GM21367 (cell line): Measurements from ENCODE around the gene TXNDC17.
"Not testable (repeated sequence)": the region's sequence is repeated elsewhere in the genome, so short reads cannot be mapped to it uniquely, and the experiment has no call there.

Experiments used
- ATAC-seq: cut with Tn5 transposase; IDR thresholded peaks from one replicate; pipeline ENCODE4 v1.9.1; 2021; ENCODE audit not compliant: unreplicated experiment

The TXNDC17 gene

GRCh38 chr17:6660101-6660500, 19.2 kb downstream of the TXNDC17 start:
- no peak for ATAC-seq

- ATAC-seq = no peak
These were observed 20.1 kb downstream of the TXNDC17 start for GRCh38 chr17:6660805-6661463.

- ATAC-seq = no peak
These were observed 20.6 kb downstream of the TXNDC17 start for GRCh38 chr17:6661464-6661848.

DNA sequence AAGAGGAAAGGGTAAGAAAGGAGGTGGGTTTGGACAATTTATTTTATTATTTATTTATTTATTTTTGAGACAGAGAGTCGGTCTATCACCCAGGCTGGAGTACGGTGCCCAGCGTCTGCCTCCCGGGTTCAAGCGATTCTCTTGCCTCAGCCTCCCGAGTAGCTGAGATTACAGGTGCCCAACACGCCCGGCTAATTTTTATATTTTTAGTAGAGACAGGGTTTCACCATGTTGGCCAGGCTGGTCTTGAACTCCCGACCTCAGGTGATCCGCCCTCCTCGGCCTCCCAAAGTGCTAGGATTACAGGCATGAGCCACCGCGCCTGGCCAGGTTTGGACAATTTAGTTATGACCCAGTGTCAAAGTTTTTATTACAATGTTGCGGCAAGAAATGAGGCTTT, 22.3 kb downstream of the TXNDC17 start:
- ATAC-seq = not testable (repeated sequence)

- no peak for ATAC-seq
These were observed 25.2 kb downstream of the TXNDC17 start for GRCh38 chr17:6666077-6666521.

DNA sequence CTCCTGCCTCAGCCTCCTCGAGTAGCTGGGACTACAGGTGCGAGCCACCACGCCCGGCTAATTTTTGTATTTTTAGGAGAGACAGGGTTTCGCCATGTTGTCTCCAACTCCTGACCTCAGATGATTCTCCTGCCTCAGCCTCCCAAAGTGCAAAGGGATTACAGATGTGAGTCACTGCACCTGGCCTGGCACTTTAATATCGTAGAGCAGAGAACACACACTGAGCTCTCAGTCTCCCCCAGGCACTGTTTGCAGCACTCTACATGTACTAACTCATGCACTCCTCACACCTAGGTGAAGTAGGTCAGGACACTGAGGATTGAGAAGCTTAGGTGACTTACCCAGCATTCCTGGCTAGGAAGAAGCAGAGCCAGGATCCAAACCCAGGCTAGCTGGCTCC, 25.7 kb downstream of the TXNDC17 start:
- ATAC-seq = no peak

DNA sequence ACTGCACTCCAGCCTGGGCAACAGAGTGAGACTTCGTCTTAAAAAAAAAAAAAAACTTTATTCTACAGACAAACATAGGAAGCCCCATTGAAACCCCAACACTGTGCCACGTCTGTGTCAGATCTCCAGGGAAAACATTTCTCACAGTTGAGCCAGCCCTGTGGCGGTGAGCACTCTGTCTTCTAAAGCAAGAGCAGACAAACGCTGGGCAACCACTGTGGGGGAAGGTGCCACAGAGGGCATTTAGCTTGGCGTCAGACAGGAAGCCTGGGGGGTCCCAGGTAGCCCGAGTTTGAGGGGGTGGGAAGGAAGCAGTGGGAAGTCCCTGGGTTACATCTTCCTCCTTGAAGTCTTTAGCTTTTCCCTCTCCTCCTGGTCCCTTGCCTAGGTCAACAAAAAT, 26.7 kb downstream of the TXNDC17 start:
- no peak for ATAC-seq

DNA sequence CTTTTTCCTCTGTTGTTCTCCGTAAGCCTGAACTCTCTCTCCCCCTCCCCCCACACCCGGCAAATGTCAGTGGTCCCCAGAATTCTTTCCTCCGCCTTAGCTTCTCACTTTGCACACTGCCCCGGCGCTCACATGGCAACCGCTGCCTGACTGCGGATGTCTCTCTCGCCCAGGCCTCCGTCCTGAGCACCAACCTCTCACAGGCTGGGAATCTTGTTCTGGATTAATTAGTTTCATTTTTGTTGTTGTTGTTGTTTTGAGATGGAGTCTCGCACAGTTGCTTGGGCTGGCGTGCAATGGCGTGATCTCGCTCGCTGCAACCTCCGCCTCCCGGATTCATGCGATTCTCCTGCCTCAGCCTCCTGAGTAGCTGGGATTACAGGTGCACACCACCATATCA, 27.4 kb downstream of the TXNDC17 start:
- ATAC-seq = no peak

- no peak for ATAC-seq
These were observed 28.0 kb downstream of the TXNDC17 start for GRCh38 chr17:6668727-6669425.

DNA sequence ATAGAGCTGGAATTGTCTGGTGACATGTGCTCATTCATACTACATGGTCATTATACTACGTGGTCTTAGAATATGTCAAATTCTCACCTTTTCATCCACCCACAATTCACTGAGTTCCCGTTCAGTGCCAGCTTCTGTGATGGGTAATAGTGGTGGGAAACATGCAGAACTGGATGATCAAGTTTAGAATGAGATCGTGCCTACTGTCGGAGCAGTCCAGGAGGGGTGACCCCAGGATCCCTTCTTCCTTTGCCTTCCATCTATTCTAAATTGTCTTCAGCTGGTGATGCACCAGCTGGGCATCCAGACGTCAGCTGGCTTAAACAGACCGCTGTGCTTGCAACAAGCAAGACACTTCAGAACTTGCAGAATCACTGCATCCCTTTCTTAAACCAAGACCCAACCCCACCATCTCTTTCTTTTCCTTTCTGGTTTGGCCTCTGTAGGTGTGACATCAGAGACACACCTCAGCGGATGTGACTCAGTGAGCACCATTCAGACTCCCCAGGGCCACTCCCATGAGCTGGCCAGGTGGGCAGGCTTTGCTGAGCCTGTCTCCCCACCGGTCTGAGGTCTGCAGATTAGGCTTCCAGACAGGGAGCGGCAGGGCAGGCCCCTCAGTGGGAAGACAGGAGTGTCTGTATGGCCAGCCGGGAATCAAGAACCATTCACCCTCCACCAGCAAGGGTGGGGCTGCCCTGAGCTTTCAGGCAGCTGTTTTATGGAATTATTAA, 28.8 kb downstream of the TXNDC17 start:
- no peak for ATAC-seq

DNA sequence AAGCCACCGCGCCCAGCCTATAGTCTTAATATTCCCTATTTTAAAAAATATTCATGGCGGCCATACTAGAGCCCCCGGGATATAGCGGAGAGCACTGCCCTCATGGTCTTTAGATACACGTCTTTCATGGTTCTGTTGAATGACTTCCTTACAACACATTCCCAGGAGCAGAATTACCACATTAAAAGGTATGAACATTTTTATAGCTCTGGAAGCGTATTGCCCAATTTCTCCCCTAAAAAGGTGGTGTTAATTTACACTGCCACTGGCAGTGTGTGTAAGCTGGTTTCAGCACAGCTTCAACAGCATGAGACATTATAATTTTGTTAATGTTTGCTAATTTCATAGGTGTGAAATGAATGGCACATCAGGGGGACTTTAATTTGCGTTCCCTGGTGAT, 29.7 kb downstream of the TXNDC17 start:
- ATAC-seq = no peak

DNA sequence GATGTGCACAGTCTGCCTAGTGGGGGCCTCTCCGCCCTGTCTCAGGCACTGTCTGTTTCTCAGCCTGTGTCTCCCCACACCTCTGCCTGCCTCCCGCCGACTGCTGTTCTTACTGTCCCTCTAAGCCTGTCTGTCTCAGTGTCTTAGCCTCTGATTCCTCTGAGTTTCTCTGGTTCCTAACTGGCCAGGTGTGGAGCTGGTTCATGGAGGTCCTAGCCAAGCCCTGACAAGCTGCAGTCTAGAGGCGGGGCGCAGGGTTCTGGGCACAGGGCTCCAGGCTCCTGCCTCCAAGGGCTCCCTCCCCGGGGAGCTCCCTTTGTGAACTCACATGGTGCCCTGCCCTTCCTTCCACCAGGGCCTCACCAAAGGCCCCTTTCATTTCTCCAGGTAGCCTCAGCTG, 30.1 kb downstream of the TXNDC17 start:
- ATAC-seq = no peak

DNA sequence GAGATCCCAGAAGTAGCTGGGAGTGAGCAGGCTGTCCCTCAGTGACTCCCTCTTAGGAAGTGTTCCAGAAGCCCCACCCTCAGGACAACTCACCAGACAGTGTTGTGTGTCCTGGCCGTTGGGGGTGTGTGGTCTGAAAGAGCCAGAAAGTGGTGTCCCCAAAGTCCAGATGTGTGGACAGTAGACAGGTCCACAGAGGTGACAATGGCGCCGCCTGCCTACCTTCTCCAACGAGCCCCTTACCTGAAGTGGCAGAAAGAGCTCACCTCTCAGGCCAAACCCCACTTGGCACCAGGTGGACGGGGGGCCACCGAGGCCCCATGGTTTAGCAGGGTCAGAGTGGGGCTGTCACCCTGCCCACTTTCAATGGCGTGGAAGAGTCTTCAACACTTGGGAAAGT, 30.6 kb downstream of the TXNDC17 start:
- ATAC-seq = no peak

DNA sequence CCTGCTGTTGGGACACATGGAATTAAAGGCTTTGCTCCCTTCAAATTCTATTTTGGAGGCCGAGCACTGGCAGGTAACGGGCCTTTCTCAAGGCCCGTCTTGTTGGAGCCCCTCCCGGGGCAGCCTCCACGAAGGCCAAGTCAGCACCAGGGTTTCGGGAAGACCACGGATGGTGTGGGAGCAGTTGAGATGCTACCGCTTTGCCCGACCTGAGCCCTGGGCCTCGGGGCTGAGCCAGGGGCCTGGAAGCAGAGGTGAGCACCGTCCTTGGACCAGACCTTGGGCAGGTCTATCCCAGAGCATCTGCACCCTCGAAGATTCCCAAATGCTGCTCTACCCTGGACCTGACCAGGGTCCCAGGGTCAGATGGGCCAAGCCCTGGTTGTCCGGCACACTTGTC, 33.7 kb downstream of the TXNDC17 start:
- ATAC-seq = no peak

GRCh38 chr17:6675201-6675825, 34.5 kb downstream of the TXNDC17 start:
- ATAC-seq = no peak

GRCh38 chr17:6676802-6677157, 35.9 kb downstream of the TXNDC17 start:
- ATAC-seq = no peak

DNA sequence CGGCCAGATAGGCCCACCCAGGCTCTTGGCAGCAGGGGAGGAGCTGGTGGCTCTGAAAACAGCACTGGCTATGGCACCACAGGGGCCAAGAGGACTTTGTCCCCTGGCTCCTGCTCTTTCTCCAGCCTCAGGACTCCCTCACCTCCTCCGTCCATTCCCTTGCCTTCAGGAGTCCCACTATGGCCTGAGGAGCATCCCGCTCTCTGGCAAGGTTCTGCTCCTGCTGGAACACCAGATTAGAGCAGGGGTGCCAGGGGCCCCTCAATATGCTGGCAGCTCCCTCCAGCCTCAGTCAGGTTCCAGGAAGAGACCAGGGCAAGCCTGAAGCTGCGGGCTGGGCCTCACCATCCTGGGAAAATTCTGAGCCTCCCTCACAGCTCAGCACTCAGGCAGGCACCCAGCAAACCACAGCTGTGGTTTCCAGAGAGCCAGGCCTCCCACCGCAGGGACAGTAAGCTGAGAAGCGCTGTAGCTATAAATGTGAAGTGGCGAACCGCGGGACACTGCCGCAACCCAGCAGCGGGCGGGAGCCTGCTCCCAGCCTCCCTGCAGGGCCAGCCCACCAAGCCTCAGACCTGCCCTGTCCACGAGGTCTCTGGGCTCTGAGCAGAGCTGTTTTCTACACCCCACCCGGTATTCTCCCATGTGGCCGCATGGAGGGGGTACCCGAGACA, 36.4 kb downstream of the TXNDC17 start:
- ATAC-seq = no peak

DNA sequence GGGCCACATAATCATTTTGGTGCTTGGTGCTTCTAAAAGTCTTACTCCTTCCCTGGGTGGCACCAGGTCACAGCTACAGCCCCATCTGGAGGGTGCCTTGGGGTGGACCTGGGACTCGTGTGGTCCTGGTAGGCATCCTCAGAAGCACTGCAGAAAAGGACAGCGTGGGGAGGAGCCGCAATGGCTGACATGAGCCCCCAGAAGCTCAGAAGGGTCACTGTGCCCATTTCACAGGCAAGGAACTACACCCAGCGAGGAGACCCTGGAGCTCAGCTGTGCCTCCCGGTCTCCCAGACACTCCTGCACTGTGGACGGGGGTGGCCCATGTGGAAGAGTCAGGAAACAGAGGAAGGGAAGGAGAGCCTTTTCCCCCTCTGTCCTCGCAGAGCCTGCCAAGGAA, 37.1 kb downstream of the TXNDC17 start:
- ATAC-seq = no peak

DNA sequence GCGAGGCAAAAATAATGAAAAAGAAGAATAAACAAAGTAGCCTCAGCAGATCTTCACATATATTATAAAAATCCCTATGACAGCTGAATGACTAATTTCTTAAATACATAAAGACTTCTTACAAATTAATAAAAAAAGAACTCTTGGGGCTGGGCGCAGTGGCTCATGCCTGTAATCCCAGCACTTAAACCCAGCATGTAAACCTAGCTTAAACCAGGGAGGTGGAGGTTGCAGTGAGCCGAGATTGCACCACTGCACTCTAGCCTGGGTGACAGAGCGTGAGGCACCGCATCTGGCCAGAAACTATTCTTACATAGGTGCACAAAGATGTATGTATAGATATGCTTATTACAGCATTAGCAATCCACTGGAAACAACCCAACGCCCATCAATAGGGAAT, 38.4 kb downstream of the TXNDC17 start:
- ATAC-seq = no peak

GRCh38 chr17:6681176-6681575, 40.3 kb downstream of the TXNDC17 start:
- ATAC-seq = no peak

DNA sequence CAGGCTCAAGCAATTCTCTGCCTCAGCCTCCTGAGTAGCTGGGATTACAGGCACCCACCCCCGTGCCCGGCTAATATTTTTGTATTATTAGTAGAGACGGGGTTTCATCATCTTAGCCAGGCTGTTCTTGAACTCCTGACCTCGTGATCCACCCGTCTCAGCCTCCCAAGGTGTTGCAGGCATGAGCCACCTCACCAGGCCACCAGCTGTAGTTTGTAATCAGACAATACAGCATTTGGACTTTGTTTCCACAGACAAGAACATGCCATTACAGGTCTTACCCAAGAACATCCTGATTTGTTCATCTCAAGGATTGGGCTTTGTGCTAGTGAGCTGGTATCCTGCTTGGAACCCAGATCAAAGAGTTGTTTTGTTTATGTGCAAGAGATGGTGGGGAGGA, 40.8 kb downstream of the TXNDC17 start:
- ATAC-seq = no peak
